Hypothalamus (tissue), 51 donors: ENCODE measurements around the gene FCGR1A.
"Not testable (repeated sequence)": the region's sequence is repeated elsewhere in the genome, so short reads cannot be mapped to it uniquely, and the experiment has no call there.

Source experiments
- DNase-seq, 51 donors: peaks; one replicate each; lab custom pipeline; 2025; lab: John Stamatoyannopoulos, UW

FCGR1A gene

DNA sequence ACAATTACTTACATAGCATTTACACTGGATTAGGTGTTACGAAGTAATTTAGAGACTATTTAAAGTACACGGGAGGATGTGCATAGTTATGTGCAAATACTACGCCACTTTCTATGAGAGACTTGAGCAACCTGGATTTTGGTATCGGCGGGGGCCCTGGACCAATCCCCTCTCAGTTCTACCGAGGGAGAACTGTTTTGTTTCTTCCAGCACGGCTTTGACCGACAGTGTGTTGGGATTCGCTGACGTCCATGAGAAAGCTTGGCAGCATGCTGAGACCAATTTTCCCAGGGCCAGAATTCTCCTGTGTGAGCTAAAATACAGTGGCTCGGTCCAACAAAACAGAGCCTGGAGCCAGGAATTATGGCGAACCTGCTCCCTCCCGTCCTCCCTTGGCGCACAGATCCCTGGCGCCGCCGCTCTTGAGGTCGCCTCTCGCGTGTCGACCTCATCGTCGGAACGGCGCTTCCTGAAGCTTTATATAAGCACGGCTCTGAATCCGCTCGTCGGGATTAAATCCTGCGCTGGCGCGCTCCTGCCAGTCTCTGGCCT, 49.3 kb downstream of the FCGR1A start:
- not testable (repeated sequence) for DNase-seq

DNA sequence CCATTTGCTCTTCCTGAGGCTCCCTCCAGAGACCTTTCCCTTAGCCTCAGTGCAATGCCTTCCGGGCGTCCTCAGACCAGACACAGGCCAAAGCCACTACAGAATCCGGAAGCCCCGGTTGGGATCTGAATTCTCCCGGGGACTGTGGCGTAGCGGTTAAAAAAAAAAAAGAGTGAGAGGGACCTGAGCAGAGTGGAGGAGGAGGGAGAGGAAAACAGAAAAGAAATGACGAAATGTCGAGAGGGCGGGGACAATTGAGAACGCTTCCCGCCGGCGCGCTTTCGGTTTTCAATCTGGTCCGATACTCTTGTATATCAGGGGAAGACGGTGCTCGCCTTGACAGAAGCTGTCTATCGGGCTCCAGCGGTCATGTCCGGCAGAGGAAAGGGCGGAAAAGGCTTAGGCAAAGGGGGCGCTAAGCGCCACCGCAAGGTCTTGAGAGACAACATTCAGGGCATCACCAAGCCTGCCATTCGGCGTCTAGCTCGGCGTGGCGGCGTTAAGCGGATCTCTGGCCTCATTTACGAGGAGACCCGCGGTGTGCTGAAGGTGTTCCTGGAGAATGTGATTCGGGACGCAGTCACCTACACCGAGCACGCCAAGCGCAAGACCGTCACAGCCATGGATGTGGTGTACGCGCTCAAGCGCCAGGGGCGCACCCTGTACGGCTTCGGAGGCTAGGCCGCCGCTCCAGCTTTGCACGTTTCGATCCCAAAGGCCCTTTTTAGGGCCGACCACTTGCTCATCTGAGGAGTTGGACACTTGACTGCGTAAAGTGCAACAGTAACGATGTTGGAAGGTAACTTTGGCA, 50.0 kb downstream of the FCGR1A start:
- not testable (repeated sequence) for DNase-seq

DNA sequence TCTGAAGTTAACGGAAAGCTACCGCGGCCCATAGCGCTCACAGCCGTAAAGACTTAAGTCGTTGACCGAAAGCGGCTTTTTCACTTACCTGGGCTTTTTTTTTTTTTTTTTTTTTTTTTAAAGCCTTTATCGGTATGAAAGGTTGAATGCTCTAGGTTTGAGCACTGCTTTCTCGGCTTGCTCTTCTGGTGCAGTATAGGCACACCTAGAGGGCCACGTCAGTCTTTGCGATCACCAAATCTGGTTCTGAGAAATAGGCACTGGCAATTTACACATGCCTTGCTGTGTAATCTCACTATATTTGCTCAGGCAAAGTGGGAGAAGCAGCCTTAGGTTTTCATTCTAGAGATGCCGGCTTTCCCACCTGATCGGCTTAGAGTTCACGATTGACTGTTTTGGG, 50.6 kb downstream of the FCGR1A start:
- DNase-seq: not testable (repeated sequence)

DNA sequence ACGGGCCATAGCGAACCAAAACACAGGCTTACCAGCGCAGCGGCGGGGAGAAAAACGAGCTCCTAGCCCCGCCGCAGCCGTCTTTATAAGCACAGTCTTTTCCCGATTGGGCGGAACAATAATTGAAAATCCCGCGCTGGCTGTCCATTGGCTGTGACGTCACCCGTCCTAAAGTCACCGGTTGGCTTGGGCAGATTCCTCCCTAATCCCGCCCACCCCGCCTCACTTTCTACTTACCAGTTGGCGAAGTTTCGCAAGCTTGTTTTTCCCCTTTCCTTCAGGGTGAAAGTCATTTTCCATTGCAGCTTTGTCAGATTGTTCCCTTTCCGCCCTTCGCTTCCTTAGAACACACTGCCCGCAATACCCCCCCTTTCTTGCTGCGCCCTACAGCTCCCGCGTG, 58.7 kb downstream of the FCGR1A start:
- not testable (repeated sequence) for DNase-seq
